SK-N-SH (cell line): ENCODE data around the gene HOXA4. TPM values are rescaled to one million over a fixed set of nuclear protein-coding genes. Genes with fewer than 3 reads are reported as not detected.
A peak's percentile ranks its signal among the peaks of the same experiment; 100 is the strongest.

Source experiments
- CTCF ChIA-PET: fragments of 300-600, 350-600 bp; formaldehyde crosslinking; extraction: SDS; loops from one replicate; lab custom pipeline; 2021; lab: Yijun Ruan, JAX
- POLR2A ChIA-PET: fragments of 350-600 bp; sonication (Branson Sonifier 250); formaldehyde crosslinking; extraction: SDS; loops from one replicate; lab custom pipeline; 2020; ENCODE audit warnings: antibody characterized with exemption, inconsistent platforms; lab: Yijun Ruan, JAX
- DNase-seq: peaks from one replicate; pipeline ENCODE4 v3.0.0; 2012
- H2AFZ ChIP-seq: fragments of 200-600 bp; sonication (generic); 2 replicates; pipeline ENCODE4 v1.8.1; 2016; ENCODE audit warnings: antibody characterized with exemption, mild to moderate bottlenecking, low read depth
- H3F3A ChIP-seq: fragments of 200-600 bp; sonication (generic); replicated peaks from 2 replicates; pipeline ENCODE3; 2016; ENCODE audit warnings: antibody characterized with exemption, mild to moderate bottlenecking; ENCODE audit not compliant: insufficient read depth
- H3K27ac ChIP-seq, 2 experiments: fragments of 200-500 bp in 1 of 2; fragments of 200-600 bp in 1 of 2; sonication (Bioruptor generic) in 1 of 2; sonication (generic), shearing (Covaris generic) in 1 of 2; 2 replicates each; pipeline versions ENCODE4 v1.5.1 to v1.6.1; 2014 to 2016; ENCODE audit warnings: low read depth in 2 of 2, inconsistent platforms in 1 of 2, low read length in 1 of 2, mild to moderate bottlenecking in 1 of 2, mixed read lengths in 1 of 2
- H3K27me3 ChIP-seq: fragments of 200-600 bp; sonication (generic), shearing (Covaris generic); 2 replicates; pipeline ENCODE4 v1.6.1; 2016; ENCODE audit warnings: mixed run types; ENCODE audit not compliant: insufficient read depth
- H3K36me3 ChIP-seq, 2 experiments: fragments of 200-500 bp in 1 of 2; fragments of 200-600 bp in 1 of 2; sonication (Bioruptor generic) in 1 of 2; sonication (generic) in 1 of 2; replicated peaks in 1 of 2; 2 replicates each; pipeline versions ENCODE3 to v1.5.1; 2014 to 2016; ENCODE audit warnings: low read length in 1 of 2, mild to moderate bottlenecking in 1 of 2; ENCODE audit not compliant: insufficient read depth in 2 of 2, control insufficient read depth in 1 of 2
- H3K4me1 ChIP-seq, 2 experiments: fragments of 200-500 bp in 1 of 2; fragments of 200-600 bp in 1 of 2; sonication (Bioruptor generic) in 1 of 2; sonication (generic), shearing (Covaris generic) in 1 of 2; 2 replicates each; pipeline versions ENCODE4 v1.5.1 to v1.6.1; 2014 to 2016; ENCODE audit warnings: low read depth in 1 of 2, low read length in 1 of 2, mixed run types in 1 of 2; ENCODE audit not compliant: insufficient read depth in 2 of 2, control insufficient read depth in 1 of 2
- H3K4me2 ChIP-seq: fragments of 200-600 bp; sonication (generic), shearing (Covaris generic); 2 replicates; pipeline ENCODE4 v1.6.1; 2017; ENCODE audit warnings: mixed run types
- H3K4me3 ChIP-seq, 2 experiments: fragments of 200-500 bp in 1 of 2; fragments of 200-600 bp in 1 of 2; sonication (Bioruptor generic) in 1 of 2; sonication (generic), shearing (Covaris generic) in 1 of 2; 2 replicates each; pipeline versions ENCODE4 v1.5.1 to v1.8.1; 2014 to 2016; ENCODE audit warnings: low read depth in 2 of 2, inconsistent platforms in 1 of 2, low read length in 1 of 2, mild to moderate bottlenecking in 1 of 2, mixed read lengths in 1 of 2, moderate library complexity in 1 of 2
- H3K79me2 ChIP-seq: fragments of 200-600 bp; sonication (generic); 2 replicates; pipeline ENCODE4 v1.8.1; 2017; ENCODE audit warnings: mild to moderate bottlenecking; ENCODE audit not compliant: insufficient read depth
- H3K9ac ChIP-seq: fragments of 200-600 bp; sonication (generic); 2 replicates; pipeline ENCODE4 v1.6.1; 2017; ENCODE audit warnings: mixed run types
- H3K9me2 ChIP-seq: fragments of 200-600 bp; sonication (generic); 2 replicates; pipeline ENCODE4 v1.6.1; 2017; ENCODE audit warnings: mixed run types
- H3K9me3 ChIP-seq: fragments of 200-600 bp; sonication (generic); 2 replicates; pipeline ENCODE4 v1.6.1; 2017; ENCODE audit warnings: mixed run types, mild to moderate bottlenecking, moderate library complexity
- H4K20me1 ChIP-seq: fragments of 200-600 bp; sonication (generic); 2 replicates; pipeline ENCODE4 v1.6.1; 2017; ENCODE audit warnings: mild to moderate bottlenecking, mixed run types; ENCODE audit not compliant: insufficient read depth
- CHD2 ChIP-seq: fragments of 150-350 bp; IDR thresholded peaks from 2 replicates; pipeline ENCODE4 v1.6.1; 2018; ENCODE audit warnings: low read length; ENCODE audit not compliant: partially characterized antibody
- CTCF ChIP-seq: fragments of 200-600 bp; sonication (generic); IDR thresholded peaks from 2 replicates; pipeline ENCODE4 v1.6.1; 2017; ENCODE audit warnings: antibody characterized with exemption, mild to moderate bottlenecking, moderate library complexity
- FOXM1 ChIP-seq: IDR thresholded peaks from 2 replicates; pipeline ENCODE4 v1.4.0; 2012; ENCODE audit warnings: low read depth, mild to moderate bottlenecking
- GATA2 ChIP-seq: sonication (generic); formaldehyde crosslinking; IDR thresholded peaks from 2 replicates; pipeline ENCODE4 v1.5.0; 2020; ENCODE audit warnings: mild to moderate bottlenecking, missing genetic modification reagents
- POLR2AphosphoS5 ChIP-seq: IDR thresholded peaks from 2 replicates; pipeline ENCODE4 v1.6.1; 2012; ENCODE audit warnings: low read depth, low read length
- RAD21 ChIP-seq: IDR thresholded peaks from 2 replicates; pipeline ENCODE4 v1.6.1; 2012; ENCODE audit warnings: mild to moderate bottlenecking, low read length
- TAF1 ChIP-seq: IDR thresholded peaks from 2 replicates; pipeline ENCODE4 v1.6.1; 2012; ENCODE audit warnings: low read depth, mild to moderate bottlenecking, low read length, moderate library complexity, borderline replicate concordance
- YY1 ChIP-seq: IDR thresholded peaks from 2 replicates; pipeline ENCODE4 v1.4.0; 2012; ENCODE audit warnings: low read depth, mild to moderate bottlenecking
- WGBS: methylation state at CpG from one replicate; pipeline ENCODE4 v1.1.6; 2017; ENCODE audit warnings: low lambda C conversion rate; 5-methylcytosine and 5-hydroxymethylcytosine counted together
- polyA plus RNA-seq, 3 experiments: library from polyadenylated mRNA; depleted of rRNA; stranded (reverse); fragments of >200 nt; gene quantifications; 2 replicates each; pipeline ENCODE4 v1.2.3, GENCODE V29; 2012
- TF ChIP-seq, protein P1 (sequence below): IDR thresholded peaks from 2 replicates; pipeline ENCODE4; 2012
- TF ChIP-seq, protein P2 (sequence below): IDR thresholded peaks from 2 replicates; pipeline ENCODE4 v1.4.0; 2012; ENCODE audit warnings: low read depth
- TF ChIP-seq, protein P3 (sequence below): IDR thresholded peaks from 2 replicates; pipeline ENCODE4 v1.4.0; 2012; ENCODE audit warnings: low read depth, borderline replicate concordance

Gene HOXA4
- polyA plus RNA-seq, 1 of the 3 experiments (the other 2 are of a cell fraction), result not detected

DNA sequence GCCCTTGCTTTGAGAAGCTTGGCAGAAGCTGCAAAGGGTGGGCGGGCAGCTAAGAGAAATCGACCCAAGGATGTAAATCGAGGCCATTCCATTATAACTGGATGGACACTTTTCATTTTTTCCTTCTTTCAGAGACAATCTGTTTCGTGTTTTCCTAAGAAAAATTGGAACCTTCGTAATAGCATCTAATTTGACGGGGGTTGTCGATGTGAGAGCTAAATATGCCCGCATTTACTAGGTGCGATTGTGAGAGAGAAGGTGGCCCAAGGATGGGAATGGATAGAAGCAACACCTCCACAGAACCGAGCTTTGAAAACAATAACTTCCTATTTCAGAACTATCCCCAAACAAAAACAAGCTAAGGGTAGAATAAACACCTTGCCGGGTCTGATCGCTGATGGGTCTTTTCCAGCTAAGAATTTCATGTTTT is 848 bp upstream of the HOXA4 start:
- no peak overlapping the region for H3K4me2 ChIP-seq
- no peak for TF ChIP-seq POLR2AphosphoS5
- TF ChIP-seq TAF1, result no peak
- 16% methylated on average over 12 of the region's 12 CpGs for WGBS
- peak overlapping the region in 1 of 2 experiments; percentile 37; a peak in 1 of 4 replicates for H3K4me3 ChIP-seq
- no peaks in the 10 kb centered on the region for H3K36me3 ChIP-seq
- ChIA-PET POLR2A (interaction anchor here (0.6 kb wide), 1 partner anchor 13 kb away, joined by 3 read pairs; no protein-coding TSS in a partner anchor), CTCF (interaction anchor here (0.7 to 5.8 kb wide), 13 partner anchors 9 to 277 kb away, joined by 3 to 36 read pairs (median 4); partner anchors contain the start of gene HOXA5)
- H3K27ac ChIP-seq, result no peak overlapping the region
- no peaks in the 10 kb centered on the region for H4K20me1 ChIP-seq
- H2AFZ ChIP-seq, result no peak overlapping the region
- no peak overlapping the region for H3K9ac ChIP-seq
- no peaks in the 10 kb centered on the region for H3K79me2 ChIP-seq
- H3K27me3 ChIP-seq, result peaks cover 88% of the 10 kb centered on the region
- no peaks in the 10 kb centered on the region for H3K9me2 ChIP-seq
- no peaks in the 10 kb centered on the region for H3K9me3 ChIP-seq
- no peaks in the 10 kb centered on the region for H3F3A ChIP-seq
- no peak for DNase-seq
- H3K4me1 ChIP-seq, result peaks cover 0 to 4% of the 10 kb centered on the region in 2 experiments; a peak in 1 of 4 replicates

DNA sequence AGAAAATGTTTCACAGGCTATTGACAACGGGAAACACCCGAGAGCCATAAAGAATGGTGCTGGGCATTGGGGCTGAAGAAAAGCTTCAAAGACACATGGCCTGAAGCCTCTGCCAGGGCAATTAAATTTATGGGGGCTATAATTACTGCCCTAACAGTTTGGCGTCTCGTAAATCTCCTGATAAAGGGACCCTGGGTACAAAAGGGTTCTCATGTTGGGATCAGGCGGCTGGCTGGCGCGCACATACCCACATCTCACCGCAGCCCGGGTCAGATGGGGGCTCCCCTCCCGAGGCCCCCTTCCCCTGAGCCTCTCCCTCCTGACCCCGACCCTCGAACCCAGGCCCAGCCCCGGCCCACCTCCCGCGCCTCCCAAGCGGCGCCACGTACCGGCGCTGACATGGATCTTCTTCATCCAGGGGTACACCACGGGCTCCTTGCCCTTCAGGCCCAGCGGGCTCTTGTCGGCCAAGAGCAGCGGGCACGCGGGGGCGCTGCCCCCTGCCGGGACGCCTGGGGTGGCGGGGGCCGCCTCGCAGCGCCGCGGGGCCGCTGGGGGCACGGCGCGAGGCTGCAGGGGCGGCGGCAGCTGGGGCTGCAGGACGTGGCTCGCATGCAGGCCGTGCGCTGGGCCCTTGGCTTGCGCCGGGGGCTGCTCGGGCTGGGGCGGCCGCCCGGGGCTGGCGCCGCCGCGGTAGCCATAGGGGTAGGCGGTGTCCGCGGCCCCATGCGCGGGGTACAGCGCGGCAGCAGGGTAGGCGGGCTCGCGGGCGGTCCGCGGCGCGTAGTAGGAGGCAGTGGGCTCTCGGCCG is 623 bp downstream of the HOXA4 start:
- Histone ChIP-seq H3K4me3 (no peak overlapping the region; a peak in 1 of 4 replicates), H4K20me1 (no peaks in the 10 kb centered on the region), H3K27me3 (peaks cover 88% of the 10 kb centered on the region), H3K79me2 (no peaks in the 10 kb centered on the region), H3K4me2 (no peak overlapping the region), H3K9ac (no peak overlapping the region), H3K27ac (no peak overlapping the region), H3K36me3 (no peaks in the 10 kb centered on the region), H3F3A (no peaks in the 10 kb centered on the region), H3K4me1 (peaks cover 0 to 4% of the 10 kb centered on the region in 2 experiments; a peak in 1 of 4 replicates), H3K9me2 (no peaks in the 10 kb centered on the region), H2AFZ (no peak overlapping the region), H3K9me3 (no peaks in the 10 kb centered on the region)
- POLR2A ChIA-PET, result no interaction called here
- CTCF ChIA-PET, result interaction anchor here (1.0 to 5.8 kb wide), 3 partner anchors 14 to 16 kb away, joined by 3 to 36 read pairs (median 4); partner anchors contain the start of gene HOXA5
- TF ChIP-seq CHD2 (no peak), GATA2 (CRISPR knock-in tag) (no peak), POLR2AphosphoS5 (no peak), CTCF (no peak), RAD21 (no peak), YY1 (no peak), FOXM1 (no peak)
- TF ChIP-seq, protein P1, sequence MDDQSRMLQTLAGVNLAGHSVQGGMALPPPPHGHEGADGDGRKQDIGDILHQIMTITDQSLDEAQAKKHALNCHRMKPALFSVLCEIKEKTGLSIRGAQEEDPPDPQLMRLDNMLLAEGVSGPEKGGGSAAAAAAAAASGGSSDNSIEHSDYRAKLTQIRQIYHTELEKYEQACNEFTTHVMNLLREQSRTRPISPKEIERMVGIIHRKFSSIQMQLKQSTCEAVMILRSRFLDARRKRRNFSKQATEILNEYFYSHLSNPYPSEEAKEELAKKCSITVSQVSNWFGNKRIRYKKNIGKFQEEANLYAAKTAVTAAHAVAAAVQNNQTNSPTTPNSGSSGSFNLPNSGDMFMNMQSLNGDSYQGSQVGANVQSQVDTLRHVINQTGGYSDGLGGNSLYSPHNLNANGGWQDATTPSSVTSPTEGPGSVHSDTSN, result no peak
- TF ChIP-seq, protein P2, sequence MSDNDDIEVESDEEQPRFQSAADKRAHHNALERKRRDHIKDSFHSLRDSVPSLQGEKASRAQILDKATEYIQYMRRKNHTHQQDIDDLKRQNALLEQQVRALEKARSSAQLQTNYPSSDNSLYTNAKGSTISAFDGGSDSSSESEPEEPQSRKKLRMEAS, result no peak
- TF ChIP-seq, protein P3, sequence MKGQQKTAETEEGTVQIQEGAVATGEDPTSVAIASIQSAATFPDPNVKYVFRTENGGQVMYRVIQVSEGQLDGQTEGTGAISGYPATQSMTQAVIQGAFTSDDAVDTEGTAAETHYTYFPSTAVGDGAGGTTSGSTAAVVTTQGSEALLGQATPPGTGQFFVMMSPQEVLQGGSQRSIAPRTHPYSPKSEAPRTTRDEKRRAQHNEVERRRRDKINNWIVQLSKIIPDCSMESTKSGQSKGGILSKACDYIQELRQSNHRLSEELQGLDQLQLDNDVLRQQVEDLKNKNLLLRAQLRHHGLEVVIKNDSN, result no peak
- WGBS, result 18% methylated on average over 24 of the region's 72 CpGs
- no peak for DNase-seq
